ENCODE measurements around the gene ZNF816.
"Not testable (repeated sequence)": the region's sequence is repeated elsewhere in the genome, so short reads cannot be mapped to it uniquely, and the experiment has no call there.

Gene ZNF816

DNA sequence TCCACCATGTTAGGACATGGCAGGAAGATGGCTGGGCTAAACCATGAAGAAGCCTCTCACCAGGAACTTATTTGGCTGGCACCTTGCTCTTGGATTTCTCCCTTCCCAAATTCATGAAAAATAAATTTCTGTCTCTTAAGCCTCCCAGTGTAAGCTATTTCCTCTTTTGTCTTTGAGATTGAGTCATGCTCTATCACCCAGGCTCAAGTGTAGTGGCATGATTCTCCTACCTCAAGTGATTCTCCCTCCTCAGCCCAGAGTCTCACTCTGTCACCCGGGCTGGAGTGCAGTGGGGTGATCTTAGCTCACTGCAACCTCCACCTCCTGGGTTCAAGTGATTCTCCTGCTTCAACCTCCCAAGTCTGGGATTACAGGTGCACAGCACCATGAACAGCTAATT, 52.0 kb downstream of the ZNF816 start:
- CTCF ChIA-PET, result no interaction called here
- H3K4me3 ChIP-seq (ENCODE audit: low read depth, low read length), result no peak overlapping the region
- TF ChIP-seq, protein P1, sequence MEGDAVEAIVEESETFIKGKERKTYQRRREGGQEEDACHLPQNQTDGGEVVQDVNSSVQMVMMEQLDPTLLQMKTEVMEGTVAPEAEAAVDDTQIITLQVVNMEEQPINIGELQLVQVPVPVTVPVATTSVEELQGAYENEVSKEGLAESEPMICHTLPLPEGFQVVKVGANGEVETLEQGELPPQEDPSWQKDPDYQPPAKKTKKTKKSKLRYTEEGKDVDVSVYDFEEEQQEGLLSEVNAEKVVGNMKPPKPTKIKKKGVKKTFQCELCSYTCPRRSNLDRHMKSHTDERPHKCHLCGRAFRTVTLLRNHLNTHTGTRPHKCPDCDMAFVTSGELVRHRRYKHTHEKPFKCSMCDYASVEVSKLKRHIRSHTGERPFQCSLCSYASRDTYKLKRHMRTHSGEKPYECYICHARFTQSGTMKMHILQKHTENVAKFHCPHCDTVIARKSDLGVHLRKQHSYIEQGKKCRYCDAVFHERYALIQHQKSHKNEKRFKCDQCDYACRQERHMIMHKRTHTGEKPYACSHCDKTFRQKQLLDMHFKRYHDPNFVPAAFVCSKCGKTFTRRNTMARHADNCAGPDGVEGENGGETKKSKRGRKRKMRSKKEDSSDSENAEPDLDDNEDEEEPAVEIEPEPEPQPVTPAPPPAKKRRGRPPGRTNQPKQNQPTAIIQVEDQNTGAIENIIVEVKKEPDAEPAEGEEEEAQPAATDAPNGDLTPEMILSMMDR (IDR thresholded peaks at IDR 0.05; ENCODE audit: insufficient read depth, low read length, missing control alignments), result no peak
- DNase-seq (ENCODE audit: low read depth, low spot score), result no peak
- POLR2A ChIA-PET, result interaction anchor here (0.6 kb wide), 1 partner anchor 117 kb away, joined by 3 read pairs; no protein-coding TSS in a partner anchor

DNA sequence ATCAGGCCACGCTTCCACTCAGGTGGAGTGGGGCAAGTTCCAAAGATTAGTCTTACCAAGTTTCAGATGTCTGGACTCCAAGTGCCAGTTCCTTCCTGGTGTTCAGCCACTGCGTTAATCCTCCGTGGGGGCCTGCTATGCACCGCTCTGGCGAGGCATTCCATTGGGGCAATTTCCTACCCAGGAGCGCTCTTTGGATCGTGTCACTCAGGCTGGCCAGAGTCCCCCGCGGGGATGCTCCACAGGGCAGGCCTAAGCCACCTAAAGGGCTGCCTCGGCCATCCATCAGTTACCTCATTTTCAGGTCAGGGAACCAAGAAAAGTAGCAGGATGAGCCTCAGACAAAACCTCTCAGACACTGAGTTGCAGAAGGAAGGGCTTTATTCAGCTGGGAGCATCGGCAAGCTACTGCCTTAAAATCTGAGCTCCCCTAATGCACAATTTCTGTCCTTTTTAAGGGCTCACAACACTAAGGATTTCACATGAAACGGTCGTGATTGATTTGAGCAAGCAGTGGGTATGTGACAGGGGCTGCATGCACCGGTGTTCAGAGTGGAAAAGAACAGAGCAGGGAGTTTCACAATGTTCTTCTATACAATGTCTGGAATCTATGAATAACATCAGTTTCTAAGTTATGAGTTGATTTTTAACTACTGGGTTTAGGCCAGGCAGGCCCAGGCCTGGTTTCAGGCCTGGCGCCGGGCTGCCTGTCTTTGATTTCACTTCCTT, 58.5 kb downstream of the ZNF816 start:
- CTCF ChIA-PET; H3K4me3 ChIP-seq (ENCODE audit: low read depth, low read length); DNase-seq (ENCODE audit: low read depth, low spot score); POLR2A ChIA-PET: not testable (repeated sequence)

DNA sequence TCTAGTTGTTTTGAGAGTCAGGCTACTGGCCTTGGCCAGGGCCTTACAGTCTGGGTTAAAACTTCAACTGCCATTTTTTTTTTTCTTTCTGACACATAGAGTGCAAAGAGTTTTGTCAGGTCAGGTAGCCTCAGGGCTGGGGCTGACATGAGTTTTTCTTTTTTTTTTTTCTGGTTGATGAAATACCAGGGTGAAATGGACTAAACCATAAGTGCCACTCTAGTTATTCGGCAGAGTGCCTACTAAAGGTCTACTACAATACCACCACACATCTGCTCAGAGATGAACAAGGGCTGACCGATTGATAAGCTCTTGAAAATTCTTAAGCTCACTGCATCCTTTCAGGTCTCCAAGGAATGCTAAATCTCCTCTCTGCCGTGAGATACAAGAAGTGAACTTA, 60.8 kb downstream of the ZNF816 start:
- H3K4me3 ChIP-seq (ENCODE audit: low read depth, low read length), result no peak overlapping the region
- TF ChIP-seq, protein P1 (IDR thresholded peaks at IDR 0.05; ENCODE audit: insufficient read depth, low read length, missing control alignments), result no peak
- DNase-seq (ENCODE audit: low read depth, low spot score), result no peak
- ChIA-PET POLR2A (no interaction called here), CTCF (no interaction called here)

Measured in AG04449 (cell line).